Left lobe of liver (tissue), 2 donors: ENCODE data around the gene EFCAB7. TPM values are rescaled to one million over a fixed set of nuclear protein-coding genes. Genes with fewer than 3 reads are reported as not detected.

Experiments used
- ATAC-seq: fragments of 200-7000 bp; cut with Tn5 transposase; one replicate; pipeline ENCODE4 v1.9.1; 2020; ENCODE audit warnings: mild to moderate bottlenecking, moderate library complexity
- DNase-seq: peaks from one replicate; pipeline ENCODE4 v3.0.0-alpha.2; 2020; ENCODE audit warnings: low spot score
- total RNA-seq: library from RNA; stranded (reverse); gene quantifications from one replicate; pipeline ENCODE4 v1.2.1, GENCODE V29; 2021
- donor health status: DM: no; HTN: no; CAD: no; lungs with moderate emphysema.
- donor health status: DM: no; HTN: yes; CAD: no.

Gene EFCAB7, protein sequence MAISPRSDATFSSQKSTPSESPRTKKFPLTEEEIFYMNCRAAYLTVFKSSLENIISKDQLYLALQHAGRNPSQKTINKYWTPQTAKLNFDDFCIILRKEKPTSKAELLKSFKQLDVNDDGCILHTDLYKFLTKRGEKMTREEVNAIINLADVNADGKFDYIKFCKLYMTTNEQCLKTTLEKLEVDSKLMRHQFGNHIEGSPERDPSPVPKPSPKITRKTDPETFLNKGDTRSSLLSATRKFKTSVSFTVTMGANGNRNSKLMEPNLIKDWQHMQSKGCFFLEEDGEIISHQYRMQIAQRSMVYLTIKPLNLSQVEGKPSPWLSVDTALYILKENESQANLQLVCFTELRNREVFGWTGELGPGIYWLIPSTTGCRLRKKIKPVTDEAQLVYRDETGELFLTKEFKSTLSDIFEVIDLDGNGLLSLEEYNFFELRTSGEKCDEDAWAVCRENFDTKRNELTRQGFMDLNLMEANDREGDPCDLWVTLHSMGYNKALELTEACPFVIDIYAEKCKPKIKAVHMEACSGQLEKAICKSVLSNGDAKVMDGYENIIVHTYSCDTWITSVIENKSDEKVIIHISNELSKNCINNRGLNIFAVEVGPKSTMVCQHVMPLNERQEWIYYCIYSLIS
- 0.91 TPM for total RNA-seq

DNA sequence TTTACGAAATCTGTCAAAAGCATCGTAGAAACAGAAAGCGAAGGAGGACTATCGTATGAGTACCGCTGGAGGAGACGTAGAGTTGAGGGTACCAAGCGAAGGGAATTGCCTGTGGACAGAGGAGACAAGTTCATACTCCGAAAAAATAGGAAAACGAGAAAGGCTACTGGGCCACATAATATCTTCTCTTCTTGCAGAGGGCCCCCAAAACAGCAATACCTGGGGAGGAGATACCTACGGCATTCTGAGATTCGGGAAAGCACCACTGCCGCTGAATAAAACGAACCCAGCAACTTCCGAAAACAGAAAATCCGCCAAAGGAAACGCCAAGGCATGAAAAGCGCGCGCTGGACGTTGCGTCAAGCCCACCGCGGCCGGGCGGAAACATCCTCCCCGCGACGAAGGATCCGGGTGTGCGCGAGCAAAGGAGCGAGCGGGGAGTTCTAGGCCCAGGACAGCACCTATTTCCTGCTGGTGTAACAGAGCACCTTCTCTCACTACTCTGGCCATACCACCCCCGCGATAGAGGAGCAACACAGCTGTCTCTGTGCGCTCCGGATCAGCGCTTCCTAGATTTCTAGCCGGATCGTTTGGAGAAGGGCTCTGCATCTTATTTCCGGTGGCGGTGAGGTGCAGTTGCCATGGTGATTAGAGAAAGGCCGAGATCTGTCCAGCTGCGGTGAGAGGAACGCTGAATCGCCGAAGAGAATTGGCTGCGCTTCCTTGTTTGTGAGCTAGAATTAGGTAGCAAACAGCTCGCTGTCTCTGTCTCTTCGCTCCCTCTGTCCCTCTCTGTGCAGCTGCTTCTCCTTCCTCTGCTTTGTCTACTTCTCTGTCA lies at the start of gene EFCAB7, which contains the start of gene ITGB3BP:
Gene EFCAB7, plus strand, starts transcription at position 635 of the 838 bp plus-strand sequence. CDS start 2,048 bp downstream, outside the sequence.
Gene ITGB3BP, minus strand, starts transcription at position 335 of the 838 bp plus-strand sequence. Its CDS starts 92 bp downstream, at position 243.
- peak; percentile 95 for ATAC-seq

DNA sequence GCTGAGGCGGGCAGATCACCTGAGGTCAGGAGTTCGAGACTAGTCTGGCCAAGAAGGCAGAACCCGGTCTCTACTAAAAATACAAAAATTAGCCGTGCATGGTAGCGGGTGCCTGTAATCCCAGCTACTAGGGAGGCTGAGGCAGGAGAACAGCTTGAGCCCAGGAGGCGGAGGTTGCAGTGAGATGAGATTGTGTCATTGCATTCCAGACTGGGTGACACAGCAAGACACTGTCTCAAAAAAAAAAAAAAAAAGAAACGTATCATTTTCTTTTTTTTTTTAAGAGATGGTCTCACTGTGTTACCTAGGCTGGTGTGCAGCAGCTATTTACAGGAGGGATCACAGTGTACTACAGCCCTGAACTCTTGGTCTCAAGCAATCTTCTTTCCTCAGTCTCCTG lies 47.6 kb upstream of the EFCAB7 start:
- DNase-seq (no peak), ATAC-seq (no peak)

More for the DNA sequence above, at the start of gene EFCAB7, which contains the start of gene ITGB3BP:
- peak; percentile 87 for DNase-seq

DNA sequence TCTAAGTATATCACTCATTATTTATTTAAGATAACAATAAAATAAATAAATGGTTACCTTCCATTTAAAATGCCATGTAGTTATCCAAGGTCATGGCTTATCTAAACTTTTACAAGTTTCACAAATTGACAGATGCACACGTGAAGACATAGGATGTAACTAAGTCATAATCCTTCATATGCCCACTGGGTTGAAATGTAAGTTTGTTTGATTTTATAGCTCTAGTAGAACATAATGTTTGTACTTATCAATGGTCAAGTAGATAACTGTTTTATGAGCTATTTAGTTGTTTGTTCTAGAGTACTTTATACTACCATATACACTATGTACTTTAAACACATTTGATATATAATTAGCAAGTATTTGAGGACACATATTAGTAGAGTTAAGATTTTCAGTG lies 43.3 kb upstream of the EFCAB7 start:
- no peak for DNase-seq
- no peak for ATAC-seq

DNA sequence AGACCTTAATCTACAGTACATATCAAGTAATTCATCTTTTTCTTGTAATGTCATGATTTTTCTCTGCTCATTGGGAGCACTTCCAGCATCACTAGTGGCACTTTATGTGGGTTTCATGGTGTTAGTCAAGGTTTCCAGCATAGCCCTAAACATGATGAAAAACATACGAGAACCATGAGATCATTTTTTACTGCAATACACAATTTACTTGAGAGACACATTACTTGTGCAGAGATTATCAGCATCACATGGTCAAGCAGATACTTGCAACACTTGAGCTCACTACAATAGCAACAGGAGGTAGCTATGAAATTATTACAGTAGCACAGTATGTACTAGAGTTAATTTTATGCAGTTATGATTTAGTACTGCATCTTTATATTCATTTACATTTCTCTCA lies 36.7 kb upstream of the EFCAB7 start:
- no peak for ATAC-seq
- DNase-seq: no peak

DNA sequence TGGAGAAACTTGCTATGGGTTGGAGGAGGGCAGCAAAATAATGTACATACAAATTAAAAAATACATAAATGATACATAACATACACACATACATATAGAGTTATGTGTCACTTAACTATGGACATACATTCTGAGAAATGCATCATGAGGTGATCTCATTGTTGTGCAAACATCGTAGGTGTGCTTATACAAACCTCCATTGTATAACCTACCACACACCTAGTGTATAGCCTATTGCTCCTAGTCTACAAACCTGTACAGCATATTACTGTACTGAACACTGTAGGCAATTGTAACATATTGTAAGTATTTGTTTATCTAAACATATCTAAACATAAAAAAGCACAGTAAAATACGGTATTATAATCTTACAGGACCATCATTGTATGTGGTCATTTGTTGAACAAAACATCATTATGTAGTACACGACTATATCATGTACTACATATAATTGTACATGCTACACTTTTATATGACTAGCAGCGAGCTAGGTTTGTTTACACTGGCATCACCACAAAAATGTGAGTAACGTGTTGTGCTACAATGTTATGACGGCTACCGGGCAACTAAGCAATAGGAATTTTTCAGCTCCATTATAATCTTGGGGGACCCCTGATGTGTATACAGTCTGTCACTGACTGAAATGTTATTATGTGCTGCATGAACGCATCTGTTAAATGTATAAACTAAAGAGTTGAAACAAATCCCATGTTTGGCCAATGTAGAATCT lies 35.8 kb upstream of the EFCAB7 start:
- ATAC-seq: no peak
- DNase-seq: no peak

DNA sequence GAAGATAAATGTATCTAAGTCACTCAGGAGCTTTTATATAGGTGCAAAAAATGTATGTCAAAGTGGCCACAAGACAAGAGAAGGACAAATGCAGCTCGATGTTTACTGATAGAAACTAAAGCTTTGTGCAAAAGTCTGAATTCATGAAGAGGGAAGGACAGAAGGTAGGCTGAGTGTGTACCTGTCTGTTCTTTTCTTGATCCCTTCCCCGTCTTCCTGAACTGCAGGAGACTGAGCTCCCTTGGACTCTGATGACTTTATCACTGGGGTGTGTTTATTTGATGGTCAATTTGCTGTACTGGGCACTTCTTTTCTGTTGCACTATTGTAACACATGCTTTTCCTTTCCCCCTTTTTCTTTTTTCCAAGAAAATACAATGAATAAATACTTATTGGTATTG lies 25.7 kb upstream of the EFCAB7 start:
- no peak for ATAC-seq
- DNase-seq: no peak

DNA sequence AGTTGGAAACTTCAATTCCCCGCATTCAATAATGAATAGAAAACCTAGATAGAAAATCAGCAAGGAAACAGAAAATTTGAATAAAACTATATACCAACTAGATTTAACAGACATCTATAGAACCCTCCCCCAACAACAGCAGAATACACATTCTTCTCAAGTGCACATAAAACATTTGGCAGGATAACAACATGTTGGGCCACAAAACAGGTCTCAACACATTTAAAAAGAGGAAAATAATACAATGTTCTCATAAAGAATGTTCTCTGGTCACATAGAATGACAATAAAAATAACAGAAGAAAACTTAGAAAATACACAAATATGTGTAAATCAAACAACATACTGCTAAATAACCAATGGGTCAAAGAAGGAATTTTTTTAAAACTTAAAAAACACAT lies 25.2 kb upstream of the EFCAB7 start:
- ATAC-seq: no peak
- no peak for DNase-seq

DNA sequence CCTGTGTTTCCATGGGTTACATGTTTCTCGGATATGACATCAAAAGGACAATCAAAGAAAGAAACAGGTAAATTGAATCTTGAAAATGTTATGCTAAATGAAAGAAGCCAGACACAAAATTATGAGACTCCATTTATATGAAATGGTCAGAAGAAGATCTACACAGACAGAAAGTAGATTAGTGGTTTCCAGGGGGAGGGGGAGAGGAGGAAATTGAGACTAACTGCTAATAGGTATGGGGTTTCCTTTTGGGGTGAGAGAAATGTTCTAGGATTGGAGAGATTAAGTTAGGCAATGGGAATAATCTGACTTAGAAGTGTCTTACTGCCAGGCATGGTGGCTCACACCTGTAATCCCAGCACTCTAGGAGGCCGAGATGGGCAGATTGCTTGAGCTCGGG lies 22.1 kb upstream of the EFCAB7 start:
- DNase-seq (no peak), ATAC-seq (no peak)

DNA sequence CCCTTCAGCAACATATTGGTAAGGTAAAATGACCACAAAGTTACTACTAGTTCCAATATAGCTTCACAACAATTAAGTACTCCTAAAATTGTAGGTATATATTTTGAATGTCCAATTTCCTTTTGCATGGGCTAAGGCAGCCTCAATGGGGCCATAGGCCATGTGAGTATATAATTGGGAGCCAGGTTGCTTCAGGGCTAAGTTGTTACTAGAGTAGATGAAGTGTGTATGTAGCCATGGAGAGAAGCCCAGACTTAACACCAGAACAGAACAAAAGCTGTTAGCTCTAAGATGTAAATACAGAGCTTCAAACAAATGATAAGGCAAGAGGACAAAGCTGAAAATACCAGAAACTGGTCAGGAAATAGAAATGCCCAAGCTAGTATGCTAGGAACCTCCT lies 16.5 kb upstream of the EFCAB7 start:
- DNase-seq: no peak
- no peak for ATAC-seq

DNA sequence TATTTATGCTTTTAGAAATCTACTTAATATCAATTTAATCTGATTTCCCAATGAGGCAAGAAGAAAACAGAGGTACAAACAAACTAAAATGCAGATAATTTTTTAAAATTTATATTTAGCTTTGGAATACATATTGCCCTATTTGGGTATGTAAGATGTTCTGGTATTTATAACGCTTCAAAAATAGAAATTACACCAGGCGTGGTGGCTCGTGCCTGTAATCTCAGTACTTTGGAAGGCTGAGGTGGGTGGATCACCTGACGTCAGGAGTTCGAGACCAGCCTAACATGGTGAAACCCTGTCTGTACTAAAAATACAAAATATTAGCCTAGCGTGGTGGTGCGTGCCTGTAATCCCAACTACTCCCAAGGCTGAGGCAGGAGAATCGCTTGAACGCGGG lies 13.6 kb upstream of the EFCAB7 start:
- DNase-seq (no peak), ATAC-seq (no peak)

DNA sequence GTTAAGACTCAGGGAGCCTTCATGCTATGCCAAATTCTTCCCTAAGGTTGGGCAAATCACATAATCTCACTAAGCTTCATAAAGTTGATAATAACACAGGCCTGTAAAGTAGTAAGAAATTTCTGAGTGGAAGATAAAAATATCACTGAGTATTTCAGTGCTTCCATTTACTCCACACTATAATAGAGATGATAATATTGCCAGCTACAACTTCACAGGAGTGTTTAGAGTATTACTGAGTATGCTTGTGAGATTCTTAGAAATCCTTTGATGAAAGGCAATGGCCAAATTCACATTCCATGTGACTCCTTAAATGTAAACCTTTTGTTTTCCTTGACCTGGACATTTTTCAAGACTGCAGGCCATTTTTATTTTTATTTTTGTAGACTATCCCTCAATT lies 10.7 kb upstream of the EFCAB7 start:
- DNase-seq (no peak), ATAC-seq (no peak)

DNA sequence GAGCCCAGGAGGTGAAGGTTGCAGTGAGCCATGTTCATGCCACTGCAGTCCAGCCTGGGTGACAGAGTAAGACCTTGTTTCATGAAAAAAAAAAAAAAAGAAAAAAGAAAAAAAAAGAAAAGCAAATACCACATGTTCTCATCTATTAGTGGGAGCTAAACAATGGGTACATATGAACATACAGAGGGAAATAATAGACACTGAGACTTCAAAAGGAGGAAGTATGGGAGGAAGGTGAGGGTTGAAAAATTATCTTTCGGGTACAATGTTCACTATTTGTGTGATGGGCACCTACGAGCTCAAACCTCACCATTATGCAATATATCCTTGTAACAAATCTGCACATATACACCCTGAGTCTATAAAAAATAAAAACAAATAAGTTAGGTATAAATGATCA lies 6.7 kb upstream of the EFCAB7 start:
- DNase-seq (no peak), ATAC-seq (no peak)

DNA sequence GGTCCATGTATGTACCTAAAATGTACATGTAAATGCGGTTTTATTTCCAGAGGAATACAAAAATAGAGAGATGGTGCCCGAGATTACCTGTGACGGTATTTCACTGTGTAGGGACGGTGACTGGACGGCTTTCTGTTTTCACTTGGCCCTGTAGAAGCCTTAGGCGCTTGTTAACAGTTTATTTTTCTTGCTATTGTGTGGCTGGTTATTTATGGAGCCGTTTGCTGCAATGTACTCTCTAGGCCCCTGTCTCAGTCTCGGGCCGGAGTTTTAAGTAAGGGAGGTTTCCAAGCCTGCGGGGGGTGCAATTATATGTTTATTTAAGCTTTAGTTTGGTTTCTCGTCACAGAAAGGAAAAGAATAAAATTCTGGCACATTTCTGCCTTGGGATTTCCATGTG lies 413 bp downstream of the EFCAB7 start:
- ATAC-seq (peak; percentile 45), DNase-seq (no peak)

DNA sequence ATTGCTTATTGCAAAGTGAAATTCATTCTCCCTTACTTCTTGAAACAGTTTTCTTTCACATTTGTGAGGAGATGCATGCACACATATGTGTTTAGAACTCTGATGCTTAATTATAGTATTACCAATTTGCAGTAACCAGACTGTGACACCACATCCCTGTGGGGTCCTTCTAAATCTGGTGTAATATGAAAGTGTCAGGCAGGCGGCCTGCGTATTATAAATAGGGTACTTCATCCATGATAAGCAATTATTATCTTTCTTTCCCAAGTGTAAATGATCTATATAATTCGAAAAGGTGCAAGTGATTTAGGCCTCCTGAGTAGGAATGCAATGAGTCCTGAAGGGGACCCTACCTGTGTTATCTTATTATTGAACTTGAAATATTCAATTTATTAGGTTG lies 876 bp downstream of the EFCAB7 start:
- ATAC-seq (no peak), DNase-seq (no peak)

DNA sequence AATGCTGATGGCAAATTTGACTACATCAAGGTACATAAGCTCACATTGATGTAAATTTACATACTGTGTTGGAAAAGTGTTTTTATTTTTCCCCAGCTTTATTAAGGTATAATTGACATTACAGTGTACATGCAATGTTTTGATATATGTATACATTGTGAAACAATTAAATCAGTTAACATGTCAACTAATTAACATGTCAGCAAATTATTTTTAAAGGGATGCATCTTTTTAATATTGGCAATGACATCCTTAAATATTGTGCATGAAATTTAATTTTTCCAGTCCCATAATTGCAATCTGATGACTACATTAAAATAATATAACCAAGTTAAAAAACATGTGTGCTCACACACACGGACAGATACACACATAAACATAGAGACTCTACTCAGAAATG lies 9.4 kb downstream of the EFCAB7 start:
- ATAC-seq: no peak
- DNase-seq: no peak

DNA sequence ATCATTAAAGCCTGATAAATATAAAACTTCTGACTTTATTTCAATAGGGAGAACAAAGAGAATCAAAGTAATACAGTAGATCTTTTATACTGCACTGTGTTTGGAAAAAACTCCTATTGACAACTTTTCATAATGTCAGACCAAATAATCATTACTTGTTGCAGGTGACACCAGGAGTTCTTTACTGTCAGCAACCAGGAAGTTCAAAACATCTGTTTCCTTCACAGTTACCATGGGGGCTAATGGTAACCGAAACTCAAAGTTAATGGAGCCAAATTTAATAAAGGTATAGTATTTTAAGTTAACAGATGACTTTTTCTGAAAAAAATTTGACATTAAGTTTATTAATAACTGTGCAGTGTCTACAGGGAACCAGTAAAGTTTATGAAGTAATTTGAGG lies 10.6 kb downstream of the EFCAB7 start:
- ATAC-seq (no peak), DNase-seq (no peak)

DNA sequence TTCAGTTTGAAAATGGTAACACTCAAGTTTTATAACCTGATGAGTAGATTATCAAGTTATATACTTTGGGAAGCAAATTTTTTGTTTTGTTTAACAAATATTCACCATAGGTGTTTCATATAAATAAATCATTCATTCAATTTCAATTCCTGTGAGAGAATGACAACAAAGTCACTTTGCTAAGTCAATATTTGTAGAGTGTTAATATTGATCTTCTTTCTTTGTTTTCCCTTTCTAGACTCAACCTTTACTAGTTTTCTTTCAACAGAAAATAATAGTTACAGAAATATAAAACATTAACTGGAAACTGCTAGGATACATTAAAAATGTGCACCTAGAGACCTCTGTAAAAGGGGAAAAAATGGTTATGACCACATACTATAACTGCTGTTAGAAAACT lies 11.1 kb downstream of the EFCAB7 start:
- no peak for DNase-seq
- no peak for ATAC-seq

DNA sequence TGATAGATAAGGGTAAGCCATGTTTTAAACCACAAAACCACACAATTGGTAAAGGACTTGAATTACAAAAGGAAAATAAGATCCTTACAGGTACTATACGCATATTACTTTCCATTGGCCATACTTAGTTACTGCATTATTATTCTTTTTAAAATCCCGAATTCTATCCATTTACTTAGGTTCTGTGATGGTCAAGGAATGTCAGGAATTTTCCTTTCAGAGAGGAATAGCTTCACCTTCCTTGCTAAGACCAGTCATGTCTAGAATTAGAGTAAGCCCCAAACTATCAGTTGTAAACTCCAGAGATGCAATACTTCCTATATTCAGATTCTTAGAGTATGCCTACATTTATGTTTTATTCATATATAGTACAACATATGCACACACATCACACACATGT lies 13.7 kb downstream of the EFCAB7 start:
- DNase-seq (no peak), ATAC-seq (no peak)

DNA sequence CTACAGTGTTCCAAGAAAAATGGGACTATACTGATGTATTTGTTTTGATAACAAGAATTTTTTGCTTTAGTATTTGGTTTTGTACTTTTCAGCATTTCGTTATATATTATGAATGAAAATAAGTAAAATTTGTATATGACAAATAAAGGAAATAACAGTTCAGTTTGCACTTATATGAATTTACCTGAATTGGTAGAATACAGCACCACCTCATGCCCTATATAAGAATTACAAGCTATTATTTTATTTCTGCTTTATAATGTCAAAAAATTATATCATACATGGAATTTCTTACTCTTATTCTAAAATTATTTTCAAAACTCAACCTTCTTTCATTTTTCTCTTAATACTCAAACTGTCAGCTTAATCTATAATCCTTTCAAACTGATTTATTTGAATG lies 14.6 kb downstream of the EFCAB7 start:
- no peak for ATAC-seq
- no peak for DNase-seq

DNA sequence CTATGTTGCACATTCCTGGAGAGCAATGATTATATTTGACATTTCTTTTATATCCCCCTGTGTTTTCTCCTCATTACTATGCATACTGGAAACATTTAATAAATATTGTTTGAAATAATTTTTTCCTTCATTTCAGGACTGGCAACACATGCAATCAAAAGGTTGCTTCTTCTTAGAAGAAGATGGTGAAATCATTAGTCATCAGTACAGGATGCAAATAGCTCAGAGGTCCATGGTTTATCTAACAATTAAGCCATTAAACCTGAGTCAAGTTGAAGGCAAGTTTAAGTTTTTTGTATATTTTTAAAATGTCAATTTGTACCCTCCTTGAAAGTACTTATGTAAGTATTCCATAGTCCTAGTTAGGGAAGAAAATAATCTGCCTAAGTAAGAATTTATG lies 22.5 kb downstream of the EFCAB7 start:
- ATAC-seq (no peak), DNase-seq (no peak)
